Cardiac fibroblast (primary cell): ENCODE data around the gene PPP1R1B.
A peak's percentile ranks its signal among the peaks of the same experiment; 100 is the strongest.

Source experiments
- DNase-seq, 2 donors: peaks; one replicate each; pipeline versions ENCODE4 v3.0.0 to v3.0.0-alpha.2; 2010; ENCODE audit warnings: low read depth in 2 of 2
- H3K4me3 ChIP-seq, 2 donors: replicated peaks in 1 of 2; 1 replicate in 1 of 2; 2 replicates in 1 of 2; pipeline ENCODE4 v1.5.1; 2011; ENCODE audit warnings: low read depth in 2 of 2, low read length in 2 of 2, mild to moderate bottlenecking in 2 of 2, moderate library complexity in 1 of 2
- TF ChIP-seq, protein P1 (sequence below): IDR thresholded peaks from one replicate; pipeline ENCODE4 v1.5.1; 2011; ENCODE audit warnings: low read depth, mild to moderate bottlenecking, low read length, inconsistent platforms

PPP1R1B gene

DNA sequence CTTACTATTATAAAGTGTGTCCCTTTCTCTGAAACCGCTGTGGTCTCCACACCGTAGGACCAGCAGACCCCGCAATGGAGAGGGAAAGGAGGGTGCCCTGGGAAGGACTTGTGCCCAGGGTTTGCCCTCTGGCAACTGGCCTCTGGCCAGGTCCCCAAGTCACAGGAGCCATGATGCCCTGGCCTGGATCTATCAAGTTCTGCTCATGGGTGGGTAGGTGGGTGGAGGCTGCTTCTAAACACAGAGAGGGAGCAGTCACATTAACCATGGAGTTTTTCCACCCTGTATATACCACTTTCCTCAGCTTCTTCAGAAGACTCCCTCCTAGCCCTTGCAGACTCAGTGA is 9.7 kb upstream of the PPP1R1B start:
- H3K4me3 ChIP-seq, result no peak overlapping the region
- TF ChIP-seq, protein P1, sequence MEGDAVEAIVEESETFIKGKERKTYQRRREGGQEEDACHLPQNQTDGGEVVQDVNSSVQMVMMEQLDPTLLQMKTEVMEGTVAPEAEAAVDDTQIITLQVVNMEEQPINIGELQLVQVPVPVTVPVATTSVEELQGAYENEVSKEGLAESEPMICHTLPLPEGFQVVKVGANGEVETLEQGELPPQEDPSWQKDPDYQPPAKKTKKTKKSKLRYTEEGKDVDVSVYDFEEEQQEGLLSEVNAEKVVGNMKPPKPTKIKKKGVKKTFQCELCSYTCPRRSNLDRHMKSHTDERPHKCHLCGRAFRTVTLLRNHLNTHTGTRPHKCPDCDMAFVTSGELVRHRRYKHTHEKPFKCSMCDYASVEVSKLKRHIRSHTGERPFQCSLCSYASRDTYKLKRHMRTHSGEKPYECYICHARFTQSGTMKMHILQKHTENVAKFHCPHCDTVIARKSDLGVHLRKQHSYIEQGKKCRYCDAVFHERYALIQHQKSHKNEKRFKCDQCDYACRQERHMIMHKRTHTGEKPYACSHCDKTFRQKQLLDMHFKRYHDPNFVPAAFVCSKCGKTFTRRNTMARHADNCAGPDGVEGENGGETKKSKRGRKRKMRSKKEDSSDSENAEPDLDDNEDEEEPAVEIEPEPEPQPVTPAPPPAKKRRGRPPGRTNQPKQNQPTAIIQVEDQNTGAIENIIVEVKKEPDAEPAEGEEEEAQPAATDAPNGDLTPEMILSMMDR, result no peak
- no peak for DNase-seq

DNA sequence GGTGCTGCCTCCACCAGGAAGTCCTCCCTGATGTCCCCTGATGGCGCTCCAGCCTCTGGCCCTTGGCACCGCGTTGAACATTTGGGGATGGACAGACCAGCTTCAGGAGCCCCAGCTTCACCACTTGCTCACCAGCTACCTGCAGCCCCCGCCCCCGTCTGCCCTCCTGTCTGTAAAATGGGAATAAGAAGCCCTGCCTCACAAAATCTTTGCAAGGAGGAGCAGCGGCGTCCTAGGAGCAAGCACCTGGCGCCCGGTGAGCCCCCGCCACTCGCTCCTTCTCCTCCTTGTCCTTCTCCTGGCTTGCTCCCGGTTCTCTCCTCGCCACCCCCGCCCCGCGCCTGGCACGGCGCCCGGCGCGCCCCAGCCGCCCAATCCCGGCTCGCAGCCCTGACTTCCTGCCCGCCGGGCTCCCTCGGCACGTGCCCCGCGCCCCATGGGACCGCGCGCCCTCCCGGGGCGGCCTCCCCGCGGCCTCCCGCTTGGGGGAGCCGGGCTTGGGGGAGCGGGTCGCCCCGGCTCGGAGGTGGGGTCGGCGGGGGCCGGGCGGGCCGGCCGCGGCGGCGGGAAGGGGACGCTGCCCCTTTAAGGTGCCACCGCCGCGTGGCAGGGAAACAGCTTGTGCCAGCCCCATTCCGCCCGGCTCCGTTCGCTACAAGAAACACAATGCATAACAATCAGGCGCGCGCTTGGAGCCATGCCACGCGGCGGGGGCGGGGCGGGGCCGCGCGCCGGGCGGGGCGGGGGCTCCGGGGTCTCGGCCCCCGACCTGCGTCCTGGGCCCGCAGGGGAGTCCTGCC is 9.1 kb upstream of the PPP1R1B start:
- TF ChIP-seq, protein P1, result no peak
- H3K4me3 ChIP-seq, result peak overlapping the region; percentile 46 to 52
- DNase-seq, result peak; percentile 28 to 74

DNA sequence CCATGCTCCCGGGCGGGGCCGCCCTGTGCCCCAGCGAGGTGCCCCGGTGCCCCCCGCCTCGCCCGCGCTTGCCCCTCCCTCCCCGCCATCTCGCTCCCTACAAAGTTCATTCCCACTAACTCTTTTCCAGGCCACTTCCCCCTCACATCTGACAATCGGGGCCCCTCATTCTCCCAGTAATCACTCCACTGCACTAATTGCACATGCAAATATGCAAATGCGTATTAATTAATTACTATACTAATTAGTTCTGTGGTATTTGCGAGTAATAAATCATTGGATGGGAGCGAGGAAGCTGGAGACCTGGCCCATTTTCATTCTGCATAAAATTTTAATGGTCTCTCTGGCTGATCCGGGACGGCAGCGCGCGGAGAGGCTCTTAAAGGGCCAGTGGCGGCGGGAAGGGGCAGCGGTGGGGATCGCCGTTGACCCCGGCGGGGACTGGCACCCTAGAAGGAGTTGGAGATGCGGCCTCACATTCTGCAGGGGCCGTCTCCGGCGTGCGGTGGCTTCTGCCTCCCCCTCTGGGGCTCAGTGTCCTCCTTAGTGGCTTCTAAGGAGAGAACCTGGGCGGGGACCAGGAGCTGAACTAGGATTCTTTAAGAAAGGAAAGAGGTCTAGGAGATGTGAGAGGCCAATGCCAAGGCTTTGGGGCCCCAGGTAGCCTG is 8.4 kb upstream of the PPP1R1B start:
- peak in 1 of 2 donors; percentile 27 for DNase-seq
- TF ChIP-seq, protein P1, result no peak
- peak overlapping the region; percentile 46 to 52 for H3K4me3 ChIP-seq

DNA sequence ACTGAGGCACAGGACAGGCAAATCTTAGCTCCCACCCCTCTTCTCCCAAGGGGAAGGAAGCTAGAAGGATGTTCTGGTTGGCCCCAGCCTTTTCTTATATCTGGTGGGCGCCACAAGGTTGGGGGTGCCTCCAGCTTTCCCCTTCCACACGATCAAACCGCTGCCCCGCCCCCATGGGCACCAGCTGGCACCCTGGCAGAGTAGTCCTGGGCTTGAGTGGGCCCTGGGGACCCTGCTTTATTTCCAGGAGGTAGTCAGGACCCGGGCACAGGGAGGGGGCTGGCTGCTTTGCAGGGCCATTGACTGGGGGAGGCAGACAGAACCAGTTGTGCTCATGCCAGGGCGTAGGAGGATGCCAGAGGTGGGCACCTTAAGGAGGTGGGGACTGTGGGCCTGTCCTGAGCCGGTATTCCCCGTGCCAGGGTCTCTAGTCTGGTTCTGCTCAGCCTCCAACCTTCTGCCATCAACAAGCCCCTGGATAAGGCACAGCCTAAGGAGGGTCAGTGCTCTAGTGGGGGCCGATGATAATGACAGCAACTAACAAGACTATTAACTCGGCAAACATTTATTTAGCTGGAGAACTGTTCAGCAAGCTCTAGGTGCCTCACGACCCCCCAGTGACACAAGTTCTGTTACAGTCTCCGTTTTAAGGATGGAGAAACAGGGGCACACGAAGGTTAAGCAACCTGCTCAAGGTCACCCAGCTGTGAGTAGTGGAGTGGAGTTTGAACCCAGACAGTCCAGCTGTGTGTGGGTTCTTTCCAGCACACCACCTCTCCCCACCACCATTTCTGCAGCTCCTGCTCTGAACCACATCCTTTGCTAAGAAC is 7.6 kb upstream of the PPP1R1B start:
- DNase-seq, result no peak
- H3K4me3 ChIP-seq, result no peak overlapping the region
- TF ChIP-seq, protein P1, result no peak

DNA sequence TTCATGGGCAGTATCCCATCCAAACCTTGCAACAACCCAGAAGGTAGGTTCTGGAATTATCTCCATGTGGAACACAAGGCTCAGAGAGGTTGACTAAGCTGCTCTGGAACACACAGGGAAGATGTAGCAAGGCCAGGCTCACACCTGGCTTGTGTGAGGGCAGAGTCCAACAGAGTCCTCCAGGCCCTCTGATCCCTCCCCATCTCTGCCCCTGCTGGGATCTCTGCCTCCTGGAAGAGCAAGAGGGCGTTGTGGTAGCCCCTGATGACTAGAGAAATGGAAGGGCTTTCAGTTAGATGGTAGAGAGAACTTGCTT is 7.0 kb upstream of the PPP1R1B start:
- H3K4me3 ChIP-seq, result no peak overlapping the region
- TF ChIP-seq, protein P1, result no peak
- no peak for DNase-seq

DNA sequence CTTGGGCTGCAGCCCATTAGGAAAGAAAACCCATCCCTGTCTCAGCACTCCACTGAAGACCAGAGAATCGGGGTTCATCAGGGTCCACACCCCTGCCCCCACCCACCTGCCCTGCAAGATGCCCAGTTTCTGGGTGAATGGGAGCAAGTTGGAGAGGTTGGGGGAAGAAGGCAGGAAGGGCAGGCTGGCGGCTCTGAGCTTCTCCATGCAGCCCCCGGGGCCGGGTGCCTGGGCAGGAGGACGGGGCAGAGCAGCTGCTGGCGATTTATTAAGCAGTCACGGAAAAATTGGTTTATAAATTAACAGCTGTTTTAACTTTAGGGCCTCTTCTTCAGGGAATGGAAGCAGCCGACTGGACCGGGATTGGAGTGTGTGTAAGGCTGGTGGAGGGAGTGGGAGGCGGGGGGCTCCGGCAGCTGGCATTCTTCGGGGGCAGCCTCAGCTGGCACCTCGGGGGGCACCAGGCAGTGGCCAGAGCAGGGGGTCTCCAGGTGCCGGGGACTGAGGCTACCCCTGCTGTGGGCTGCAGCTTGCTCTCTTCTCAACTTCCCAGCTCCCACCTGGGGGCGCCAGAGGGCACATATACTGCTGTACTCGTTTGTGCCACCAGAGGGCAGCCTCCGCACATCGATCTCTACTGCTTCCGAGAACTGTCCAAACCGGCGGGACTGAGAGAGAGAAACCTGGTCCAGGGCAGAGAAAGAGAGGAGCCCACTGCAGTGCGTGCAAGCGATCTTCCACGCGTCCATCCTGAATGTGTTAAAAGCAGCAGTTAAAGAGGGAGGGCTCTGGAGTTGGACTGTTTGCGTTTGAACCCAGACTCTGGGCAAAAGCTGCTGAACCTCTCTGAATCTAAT is 5.0 kb upstream of the PPP1R1B start:
- TF ChIP-seq, protein P1, result peak; percentile 100
- no peak overlapping the region for H3K4me3 ChIP-seq
- peak; percentile 82 to 84 for DNase-seq
